AG04450 (cell line): Measurements from ENCODE around the gene GPR156. TPM values are rescaled to one million over a fixed set of nuclear protein-coding genes. Genes with fewer than 3 reads are reported as not detected.

ENCODE experiments used
- CTCF ChIA-PET: fragments of 300-600, 350-600 bp; formaldehyde crosslinking; extraction: SDS; loops from one replicate; lab custom pipeline; 2022; ENCODE audit warnings: antibody characterized with exemption, inconsistent platforms; lab: Charles Lee
- POLR2A ChIA-PET: fragments of 350-600 bp; formaldehyde crosslinking; extraction: SDS; loops from one replicate; lab custom pipeline; 2021; ENCODE audit warnings: antibody characterized with exemption, inconsistent platforms; lab: Yijun Ruan, JAX
- DNase-seq: peaks from one replicate; pipeline ENCODE4 v3.0.0-alpha.2; 2011; ENCODE audit warnings: low read depth, low spot score
- H3K27ac ChIP-seq: one replicate; pipeline ENCODE4 v1.5.1; 2012; ENCODE audit warnings: low read depth, low read length, control low read depth
- H3K27me3 ChIP-seq: one replicate; pipeline ENCODE4 v1.6.0; 2012; ENCODE audit warnings: low read length; ENCODE audit not compliant: control insufficient read depth, insufficient read depth
- H3K4me3 ChIP-seq: 2 replicates; pipeline ENCODE4 v1.5.1; 2011; ENCODE audit warnings: mild to moderate bottlenecking, low read depth, low read length, control low read depth
- H3K9me3 ChIP-seq: 2 replicates; pipeline ENCODE4 v1.5.1; 2012; ENCODE audit warnings: low read length; ENCODE audit not compliant: control insufficient read depth, insufficient read depth
- CTCF ChIP-seq: IDR thresholded peaks from 2 replicates; pipeline ENCODE4 v1.5.1; 2011; ENCODE audit warnings: low read depth, low read length, control low read depth, inconsistent platforms
- polyA plus RNA-seq: library from polyadenylated mRNA; depleted of rRNA; stranded (reverse); fragments of >200 nt; gene quantifications from 2 replicates; pipeline ENCODE4 v1.2.3, GENCODE V29; 2011

GPR156 gene
- polyA plus RNA-seq, 1 experiment: 0.22 TPM

GRCh38 chr3:120151791-120152190 is 133.2 kb downstream of the GPR156 start:
- Histone ChIP-seq H3K4me3 (no peak overlapping the region), H3K27ac (no peak overlapping the region), H3K27me3 (no peaks in the 10 kb centered on the region), H3K9me3 (peaks cover 16% of the 10 kb centered on the region)
- POLR2A ChIA-PET: no interaction called here
- no peak for TF ChIP-seq CTCF
- CTCF ChIA-PET: no interaction called here
- DNase-seq: no peak

DNA sequence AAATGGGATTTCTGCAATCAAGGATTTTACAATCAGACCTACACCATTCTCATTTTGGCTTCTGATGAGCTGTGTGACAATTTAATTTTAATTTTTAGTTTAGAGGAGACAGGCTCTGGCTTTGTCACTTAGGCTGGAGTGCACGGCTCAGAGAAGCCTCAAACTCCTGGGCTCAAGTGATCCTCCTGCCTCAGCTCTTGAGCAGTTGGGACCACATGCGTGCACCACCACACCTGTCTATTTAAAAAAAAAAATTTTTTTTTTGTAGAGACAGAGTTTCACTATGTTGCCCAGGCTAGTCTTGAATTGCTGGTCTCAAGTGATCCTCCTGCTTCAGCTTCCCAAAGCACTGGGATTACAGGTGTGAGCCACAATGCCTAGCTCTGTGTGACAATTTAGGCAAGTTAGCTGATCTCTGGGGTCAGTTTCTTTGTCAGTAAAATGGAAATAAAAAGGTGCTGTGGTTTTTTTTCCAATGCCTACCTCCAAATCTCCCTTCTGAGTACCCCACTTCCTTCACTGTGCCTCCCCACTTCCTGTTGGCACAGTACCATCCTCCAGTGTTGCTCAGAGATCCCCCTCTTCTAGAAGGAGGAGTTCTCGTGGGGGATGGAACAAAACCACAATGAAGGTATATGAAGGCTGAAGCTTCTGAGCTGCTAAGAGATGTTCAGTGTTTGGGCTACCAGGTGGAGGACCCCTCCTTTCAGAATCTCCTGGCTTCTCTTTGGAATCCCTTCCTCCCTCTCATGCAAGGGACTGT is 136.7 kb downstream of the GPR156 start:
- Histone ChIP-seq H3K4me3 (no peak overlapping the region), H3K27ac (no peak overlapping the region), H3K27me3 (no peaks in the 10 kb centered on the region), H3K9me3 (no peaks in the 10 kb centered on the region)
- TF ChIP-seq CTCF: no peak
- ChIA-PET POLR2A (no interaction called here), CTCF (interaction anchor here (0.6 to 1.3 kb wide), 3 partner anchors 26 to 269 kb away, joined by 3 to 6 read pairs (median 4); no protein-coding TSS in a partner anchor)
- DNase-seq: no peak

GRCh38 chr3:120147072-120147871 is 137.8 kb downstream of the GPR156 start:
- Histone ChIP-seq H3K9me3 (no peaks in the 10 kb centered on the region), H3K27ac (no peak overlapping the region), H3K27me3 (no peaks in the 10 kb centered on the region), H3K4me3 (no peak overlapping the region)
- TF ChIP-seq CTCF: no peak
- DNase-seq: no peak
- POLR2A ChIA-PET: no interaction called here
- CTCF ChIA-PET: interaction anchor here (0.6 kb wide), 1 partner anchor 14 kb away, joined by 3 read pairs; no protein-coding TSS in a partner anchor

DNA sequence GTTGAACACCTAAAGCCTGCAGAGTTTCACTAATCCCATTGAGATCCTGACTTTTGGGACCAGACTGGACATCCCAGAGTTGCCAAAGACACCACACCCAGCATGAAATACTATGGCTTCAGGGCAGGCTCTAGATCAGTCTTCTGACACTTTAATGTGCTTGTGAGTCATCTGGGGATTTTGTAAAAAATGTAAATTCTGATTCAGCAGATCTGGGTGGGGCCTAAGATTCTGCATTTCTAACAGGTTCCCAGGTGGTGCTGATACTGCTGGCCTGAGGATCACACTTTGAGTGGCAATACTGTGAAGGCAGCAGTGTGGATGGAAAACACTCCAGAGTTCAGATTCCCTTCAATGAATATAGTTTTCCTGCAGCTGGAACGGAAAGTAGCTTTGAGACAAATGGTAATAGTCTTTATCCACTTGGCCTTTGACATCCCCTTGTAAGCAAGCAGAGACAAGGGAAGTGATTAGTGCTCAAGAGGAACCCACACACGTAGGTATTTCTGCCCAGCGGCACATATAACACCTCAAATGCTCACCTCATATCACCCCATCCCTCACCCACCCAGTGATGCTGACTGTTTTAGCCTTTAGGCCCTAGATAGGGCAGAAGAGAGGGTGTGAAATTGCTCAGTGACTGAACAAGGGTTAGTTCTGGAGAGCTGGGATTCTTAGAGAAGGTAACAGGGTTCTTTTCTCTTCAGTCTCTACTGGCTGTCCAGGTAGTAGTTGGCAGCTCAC is 139.3 kb downstream of the GPR156 start:
- H3K27me3 ChIP-seq: no peaks in the 10 kb centered on the region
- ChIA-PET CTCF (no interaction called here), POLR2A (no interaction called here)

More for the DNA sequence above, 139.3 kb downstream of the GPR156 start:
- Histone ChIP-seq H3K4me3 (no peak overlapping the region), H3K27ac (no peak overlapping the region), H3K9me3 (no peaks in the 10 kb centered on the region)
- DNase-seq: no peak
- no peak for TF ChIP-seq CTCF
